HL-60 (cell line): ENCODE measurements around the gene STARD7.

ENCODE experiments used
- CTCF ChIP-seq: IDR thresholded peaks from one replicate; pipeline ENCODE4 v1.5.1; 2011; ENCODE audit warnings: low read length, control low read depth, inconsistent platforms; ENCODE audit not compliant: insufficient read depth
- GABPA ChIP-seq: IDR thresholded peaks from 2 replicates; pipeline ENCODE4 v1.6.1; 2012; ENCODE audit warnings: low read depth
- POLR2AphosphoS5 ChIP-seq: IDR thresholded peaks from 2 replicates; pipeline ENCODE4 v1.6.1; 2012; ENCODE audit warnings: low read depth
- REST ChIP-seq: IDR thresholded peaks from 2 replicates; pipeline ENCODE4 v1.6.1; 2012; ENCODE audit warnings: low read depth; ENCODE audit not compliant: insufficient replicate concordance
- SPI1 ChIP-seq: IDR thresholded peaks from 2 replicates; pipeline ENCODE4 v1.6.1; 2012; ENCODE audit warnings: low read depth, mild to moderate bottlenecking, borderline replicate concordance

- TF ChIP-seq POLR2AphosphoS5 (no peak), CTCF (no peak), REST (no peak), SPI1 (no peak), GABPA (no peak)
These were observed 19.7 kb downstream of the STARD7 start for GRCh38 chr2:96188821-96189526.
